ENCODE results near the gene PKLR. TPM values are rescaled to one million over a fixed set of nuclear protein-coding genes. Genes with fewer than 3 reads are reported as not detected.
"Not testable (repeated sequence)": the region's sequence is repeated elsewhere in the genome, so short reads cannot be mapped to it uniquely, and the experiment has no call there.

The PKLR gene
- total RNA-seq, 1 experiment from 2014 or later, result not detected

DNA sequence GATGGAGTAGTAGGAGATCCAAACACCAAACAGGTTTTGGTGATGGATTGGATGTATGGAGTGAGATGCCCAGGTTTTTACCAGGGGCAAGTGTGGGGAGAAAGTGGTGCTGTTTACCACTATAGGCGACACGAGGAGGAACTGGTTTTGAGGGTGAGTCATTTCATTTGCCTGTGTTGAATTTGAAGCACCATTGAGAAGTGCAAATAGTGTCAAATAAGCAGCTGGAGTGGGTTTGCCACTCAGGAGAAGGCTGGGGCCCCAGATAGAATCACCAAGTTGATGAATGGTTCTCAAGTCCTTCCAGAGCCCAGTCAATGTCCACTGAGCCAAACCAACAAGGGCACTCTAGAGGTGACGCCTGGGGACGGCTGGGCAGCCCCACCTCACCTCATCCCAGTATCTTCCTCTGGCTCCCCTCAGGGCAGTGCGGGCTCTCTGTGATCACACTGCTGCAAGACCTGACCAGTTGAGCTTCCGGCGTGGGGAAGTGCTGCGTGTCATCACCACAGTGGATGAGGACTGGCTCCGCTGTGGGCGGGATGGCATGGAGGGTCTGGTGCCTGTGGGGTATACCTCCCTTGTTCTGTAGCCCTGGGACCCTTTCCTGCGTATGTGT, 28.9 kb upstream of the PKLR start:
- no peak overlapping the region for H3K4me3 Mint-ChIP-seq (ENCODE audit: low read depth, unreplicated experiment)

DNA sequence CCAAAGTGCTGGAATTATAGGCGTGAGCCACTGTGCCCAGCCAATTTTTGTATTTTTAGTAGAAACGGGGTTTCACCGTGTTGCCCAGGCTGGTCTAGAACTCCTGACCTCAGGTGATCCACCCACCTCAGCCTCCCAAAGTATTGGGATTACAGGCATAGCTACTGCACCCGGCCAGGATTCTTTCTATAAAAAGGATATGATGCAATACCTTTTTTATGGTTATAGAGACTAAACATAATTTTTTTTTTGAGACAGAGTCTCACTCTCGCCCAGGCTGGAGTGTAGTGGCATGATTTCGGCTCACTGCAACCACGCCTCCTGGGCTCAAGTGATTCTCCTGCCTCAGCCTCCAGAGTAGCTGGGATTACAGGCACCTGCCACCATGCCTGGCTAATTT, 27.6 kb upstream of the PKLR start:
- H3K27me3 Mint-ChIP-seq (ENCODE audit: unreplicated experiment); BruUV-seq (replicated peaks); DNase-seq; H3K27ac Mint-ChIP-seq (ENCODE audit: unreplicated experiment); H3K9me3 Mint-ChIP-seq (ENCODE audit: low read depth, unreplicated experiment); H3K4me3 Mint-ChIP-seq (ENCODE audit: low read depth, unreplicated experiment); intact Hi-C loops (cut with micrococcal nuclease; ENCODE audit: unreplicated experiment): not testable (repeated sequence)
- peaks cover 14% of the 10 kb centered on the region for H3K4me1 Mint-ChIP-seq (ENCODE audit: low read depth, unreplicated experiment)
- CTCF ChIA-PET, result interaction anchor here (1.2 kb wide), 1 partner anchor 78 kb away, joined by 3 read pairs; no protein-coding TSS in a partner anchor
- H3K36me3 Mint-ChIP-seq (ENCODE audit: insufficient read depth, unreplicated experiment), result peaks cover 73% of the 10 kb centered on the region

More for the DNA sequence above, 28.9 kb upstream of the PKLR start:
- Mint-ChIP-seq H3K4me1 (ENCODE audit: low read depth, unreplicated experiment) (peaks cover 14% of the 10 kb centered on the region), H3K9me3 (ENCODE audit: low read depth, unreplicated experiment) (no peaks in the 10 kb centered on the region), H3K36me3 (ENCODE audit: insufficient read depth, unreplicated experiment) (peaks cover 61% of the 10 kb centered on the region), H3K27me3 (ENCODE audit: unreplicated experiment) (no peaks in the 10 kb centered on the region), H3K27ac (ENCODE audit: unreplicated experiment) (no peak overlapping the region)
- intact Hi-C loops (cut with micrococcal nuclease; ENCODE audit: unreplicated experiment), result no loop called here
- no peak for DNase-seq
- TF ChIP-seq, protein P1, sequence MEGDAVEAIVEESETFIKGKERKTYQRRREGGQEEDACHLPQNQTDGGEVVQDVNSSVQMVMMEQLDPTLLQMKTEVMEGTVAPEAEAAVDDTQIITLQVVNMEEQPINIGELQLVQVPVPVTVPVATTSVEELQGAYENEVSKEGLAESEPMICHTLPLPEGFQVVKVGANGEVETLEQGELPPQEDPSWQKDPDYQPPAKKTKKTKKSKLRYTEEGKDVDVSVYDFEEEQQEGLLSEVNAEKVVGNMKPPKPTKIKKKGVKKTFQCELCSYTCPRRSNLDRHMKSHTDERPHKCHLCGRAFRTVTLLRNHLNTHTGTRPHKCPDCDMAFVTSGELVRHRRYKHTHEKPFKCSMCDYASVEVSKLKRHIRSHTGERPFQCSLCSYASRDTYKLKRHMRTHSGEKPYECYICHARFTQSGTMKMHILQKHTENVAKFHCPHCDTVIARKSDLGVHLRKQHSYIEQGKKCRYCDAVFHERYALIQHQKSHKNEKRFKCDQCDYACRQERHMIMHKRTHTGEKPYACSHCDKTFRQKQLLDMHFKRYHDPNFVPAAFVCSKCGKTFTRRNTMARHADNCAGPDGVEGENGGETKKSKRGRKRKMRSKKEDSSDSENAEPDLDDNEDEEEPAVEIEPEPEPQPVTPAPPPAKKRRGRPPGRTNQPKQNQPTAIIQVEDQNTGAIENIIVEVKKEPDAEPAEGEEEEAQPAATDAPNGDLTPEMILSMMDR (IDR thresholded peaks at IDR 0.05; ENCODE audit: unreplicated experiment), result no peak
- no TSS peak for BruUV-seq (replicated peaks)
- CTCF ChIA-PET, result no interaction called here

DNA sequence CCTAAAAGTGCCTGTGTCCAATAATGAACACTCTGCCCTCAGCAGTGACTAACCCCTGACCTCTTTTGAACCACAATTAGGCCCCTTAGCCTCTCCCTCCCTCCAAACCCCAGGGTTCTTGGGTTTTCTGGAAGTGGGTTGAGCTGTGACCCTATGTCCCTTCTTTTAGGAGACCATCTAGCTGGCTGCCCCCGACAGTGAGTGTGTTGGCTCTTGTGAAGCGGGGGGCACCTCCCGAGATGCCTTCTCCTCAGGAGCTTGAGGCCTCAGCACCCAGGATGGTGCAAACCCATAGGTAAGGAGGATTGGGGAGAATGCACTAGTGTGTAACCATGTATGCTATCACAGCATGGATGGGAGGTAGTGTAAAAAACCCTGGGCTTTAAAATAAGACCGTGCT, 26.7 kb upstream of the PKLR start:
- no peaks in the 10 kb centered on the region for H3K27me3 Mint-ChIP-seq (ENCODE audit: unreplicated experiment)
- DNase-seq, result no peak
- H3K4me3 Mint-ChIP-seq (ENCODE audit: low read depth, unreplicated experiment), result no peak overlapping the region
- no TSS peak for BruUV-seq (replicated peaks)
- no peak overlapping the region for H3K27ac Mint-ChIP-seq (ENCODE audit: unreplicated experiment)
- peaks cover 14% of the 10 kb centered on the region for H3K4me1 Mint-ChIP-seq (ENCODE audit: low read depth, unreplicated experiment)
- CTCF ChIA-PET, result interaction anchor here (1.2 kb wide), 1 partner anchor 77 kb away, joined by 3 read pairs; no protein-coding TSS in a partner anchor
- TF ChIP-seq, protein P1 (IDR thresholded peaks at IDR 0.05; ENCODE audit: unreplicated experiment), result no peak
- H3K36me3 Mint-ChIP-seq (ENCODE audit: insufficient read depth, unreplicated experiment), result peaks cover 76% of the 10 kb centered on the region
- H3K9me3 Mint-ChIP-seq (ENCODE audit: low read depth, unreplicated experiment), result no peaks in the 10 kb centered on the region
- intact Hi-C loops (cut with micrococcal nuclease; ENCODE audit: unreplicated experiment), result no loop called here

DNA sequence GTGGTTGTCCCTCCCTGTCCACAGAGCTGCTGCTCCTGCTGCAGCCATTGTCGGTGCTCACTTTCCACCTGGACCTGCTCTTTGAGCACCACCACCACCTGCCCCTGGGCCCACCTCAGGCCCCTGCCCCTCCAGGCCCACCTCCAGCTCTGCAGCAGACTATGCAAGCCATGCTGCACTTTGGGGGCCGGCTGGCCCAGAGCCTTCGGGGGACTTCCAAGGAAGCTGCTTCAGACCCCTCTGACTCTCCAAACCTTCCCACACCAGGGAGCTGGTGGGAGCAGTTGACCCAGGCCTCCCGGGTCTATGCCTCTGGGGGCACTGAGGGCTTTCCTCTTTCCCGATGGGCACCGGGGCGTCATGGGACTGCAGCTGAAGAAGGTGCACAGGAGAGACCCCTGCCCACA, 25.4 kb upstream of the PKLR start:
- no peak overlapping the region for H3K27ac Mint-ChIP-seq (ENCODE audit: unreplicated experiment)
- no peaks in the 10 kb centered on the region for H3K27me3 Mint-ChIP-seq (ENCODE audit: unreplicated experiment)
- peaks cover 23% of the 10 kb centered on the region for H3K4me1 Mint-ChIP-seq (ENCODE audit: low read depth, unreplicated experiment)
- intact Hi-C loops (cut with micrococcal nuclease; ENCODE audit: unreplicated experiment), result no loop called here
- no peaks in the 10 kb centered on the region for H3K9me3 Mint-ChIP-seq (ENCODE audit: low read depth, unreplicated experiment)
- TF ChIP-seq, protein P1 (IDR thresholded peaks at IDR 0.05; ENCODE audit: unreplicated experiment), result no peak
- no peak for DNase-seq
- CTCF ChIA-PET, result no interaction called here
- H3K36me3 Mint-ChIP-seq (ENCODE audit: insufficient read depth, unreplicated experiment), result peaks cover 86% of the 10 kb centered on the region
- H3K4me3 Mint-ChIP-seq (ENCODE audit: low read depth, unreplicated experiment), result peak overlapping the region; percentile 90
- BruUV-seq (replicated peaks), result no TSS peak

DNA sequence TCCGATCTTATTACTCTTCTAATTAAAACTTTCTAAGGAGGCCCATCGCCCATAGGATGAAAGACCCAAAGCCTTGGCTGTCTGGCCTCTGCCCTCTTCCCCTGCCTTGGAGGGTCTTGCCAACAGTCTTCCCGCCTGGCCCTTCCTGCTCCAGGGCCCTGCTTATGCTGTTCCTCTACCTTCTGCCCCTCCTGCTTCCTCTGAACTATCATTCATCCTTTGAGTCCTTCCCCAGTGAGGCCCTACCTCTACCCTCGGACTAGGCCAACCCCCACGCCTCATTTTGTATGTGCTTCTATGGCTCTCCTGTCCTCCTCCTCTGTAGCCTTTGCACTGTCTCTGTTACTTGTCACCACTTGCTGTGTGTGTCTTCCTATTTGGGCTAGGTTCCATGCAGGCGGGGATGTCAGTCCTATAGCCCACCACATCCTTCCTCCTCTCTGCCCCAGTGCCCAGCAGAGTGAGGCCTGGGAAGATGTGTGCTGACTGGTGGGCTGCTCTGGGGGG, 24.8 kb upstream of the PKLR start:
- intact Hi-C loops (cut with micrococcal nuclease; ENCODE audit: unreplicated experiment), result no loop called here
- no peak for DNase-seq
- Mint-ChIP-seq H3K9me3 (ENCODE audit: low read depth, unreplicated experiment) (no peaks in the 10 kb centered on the region), H3K27me3 (ENCODE audit: unreplicated experiment) (no peaks in the 10 kb centered on the region), H3K27ac (ENCODE audit: unreplicated experiment) (peak overlapping the region; percentile 60), H3K4me1 (ENCODE audit: low read depth, unreplicated experiment) (peaks cover 25% of the 10 kb centered on the region), H3K4me3 (ENCODE audit: low read depth, unreplicated experiment) (peak overlapping the region; percentile 90), H3K36me3 (ENCODE audit: insufficient read depth, unreplicated experiment) (peaks cover 89% of the 10 kb centered on the region)
- BruUV-seq (replicated peaks), result no TSS peak
- TF ChIP-seq, protein P1 (IDR thresholded peaks at IDR 0.05; ENCODE audit: unreplicated experiment), result no peak
- CTCF ChIA-PET, result no interaction called here
